GM19372 (cell line): ENCODE results near the gene OR11H1.
"Not testable (repeated sequence)": the region's sequence is repeated elsewhere in the genome, so short reads cannot be mapped to it uniquely, and the experiment has no call there.

Experiments
- ATAC-seq: cut with Tn5 transposase; IDR thresholded peaks from one replicate; pipeline ENCODE4 v1.9.1; 2021; ENCODE audit warnings: mild to moderate bottlenecking, low read depth, moderate library complexity; ENCODE audit not compliant: unreplicated experiment

OR11H1 gene

GRCh38 chr22:15527892-15528291 is at the start of gene OR11H1:
Gene OR11H1, plus strand, starts transcription at chr22:15528192. Its CDS starts 0 bp downstream, at chr22:15528192.
- ATAC-seq = not testable (repeated sequence)

GRCh38 chr22:15509967-15510366 is 18.0 kb upstream of the OR11H1 start:
- ATAC-seq = not testable (repeated sequence)

GRCh38 chr22:15515896-15516295 is 12.1 kb upstream of the OR11H1 start:
- ATAC-seq = not testable (repeated sequence)

- not testable (repeated sequence) for ATAC-seq
Measured at GRCh38 chr22:15553767-15554166, 25.8 kb downstream of the OR11H1 start.

GRCh38 chr22:15563461-15563860 is 35.5 kb downstream of the OR11H1 start:
- not testable (repeated sequence) for ATAC-seq

- not testable (repeated sequence) for ATAC-seq
Measured at GRCh38 chr22:15565063-15565462, 37.1 kb downstream of the OR11H1 start.
